SK-N-SH (cell line): ENCODE data around the gene AGAP1. TPM values are rescaled to one million over a fixed set of nuclear protein-coding genes. Genes with fewer than 3 reads are reported as not detected.

Source experiments
- CTCF ChIA-PET: fragments of 300-600, 350-600 bp; formaldehyde crosslinking; extraction: SDS; loops from one replicate; lab custom pipeline; 2021; lab: Yijun Ruan, JAX
- POLR2A ChIA-PET: fragments of 350-600 bp; sonication (Branson Sonifier 250); formaldehyde crosslinking; extraction: SDS; loops from one replicate; lab custom pipeline; 2020; ENCODE audit warnings: antibody characterized with exemption, inconsistent platforms; lab: Yijun Ruan, JAX
- DNase-seq: peaks from one replicate; pipeline ENCODE4 v3.0.0; 2012
- H2AFZ ChIP-seq: fragments of 200-600 bp; sonication (generic); 2 replicates; pipeline ENCODE4 v1.8.1; 2016; ENCODE audit warnings: antibody characterized with exemption, mild to moderate bottlenecking, low read depth
- H3F3A ChIP-seq: fragments of 200-600 bp; sonication (generic); replicated peaks from 2 replicates; pipeline ENCODE3; 2016; ENCODE audit warnings: antibody characterized with exemption, mild to moderate bottlenecking; ENCODE audit not compliant: insufficient read depth
- H3K27ac ChIP-seq, 2 experiments: fragments of 200-500 bp in 1 of 2; fragments of 200-600 bp in 1 of 2; sonication (Bioruptor generic) in 1 of 2; sonication (generic), shearing (Covaris generic) in 1 of 2; 2 replicates each; pipeline versions ENCODE4 v1.5.1 to v1.6.1; 2014 to 2016; ENCODE audit warnings: low read depth in 2 of 2, inconsistent platforms in 1 of 2, low read length in 1 of 2, mild to moderate bottlenecking in 1 of 2, mixed read lengths in 1 of 2
- H3K27me3 ChIP-seq: fragments of 200-600 bp; sonication (generic), shearing (Covaris generic); 2 replicates; pipeline ENCODE4 v1.6.1; 2016; ENCODE audit warnings: mixed run types; ENCODE audit not compliant: insufficient read depth
- H3K36me3 ChIP-seq, 2 experiments: fragments of 200-500 bp in 1 of 2; fragments of 200-600 bp in 1 of 2; sonication (Bioruptor generic) in 1 of 2; sonication (generic) in 1 of 2; replicated peaks in 1 of 2; 2 replicates each; pipeline versions ENCODE3 to v1.5.1; 2014 to 2016; ENCODE audit warnings: low read length in 1 of 2, mild to moderate bottlenecking in 1 of 2; ENCODE audit not compliant: insufficient read depth in 2 of 2, control insufficient read depth in 1 of 2
- H3K4me1 ChIP-seq, 2 experiments: fragments of 200-500 bp in 1 of 2; fragments of 200-600 bp in 1 of 2; sonication (Bioruptor generic) in 1 of 2; sonication (generic), shearing (Covaris generic) in 1 of 2; 2 replicates each; pipeline versions ENCODE4 v1.5.1 to v1.6.1; 2014 to 2016; ENCODE audit warnings: low read depth in 1 of 2, low read length in 1 of 2, mixed run types in 1 of 2; ENCODE audit not compliant: insufficient read depth in 2 of 2, control insufficient read depth in 1 of 2
- H3K4me2 ChIP-seq: fragments of 200-600 bp; sonication (generic), shearing (Covaris generic); 2 replicates; pipeline ENCODE4 v1.6.1; 2017; ENCODE audit warnings: mixed run types
- H3K4me3 ChIP-seq, 2 experiments: fragments of 200-500 bp in 1 of 2; fragments of 200-600 bp in 1 of 2; sonication (Bioruptor generic) in 1 of 2; sonication (generic), shearing (Covaris generic) in 1 of 2; 2 replicates each; pipeline versions ENCODE4 v1.5.1 to v1.8.1; 2014 to 2016; ENCODE audit warnings: low read depth in 2 of 2, inconsistent platforms in 1 of 2, low read length in 1 of 2, mild to moderate bottlenecking in 1 of 2, mixed read lengths in 1 of 2, moderate library complexity in 1 of 2
- H3K79me2 ChIP-seq: fragments of 200-600 bp; sonication (generic); 2 replicates; pipeline ENCODE4 v1.8.1; 2017; ENCODE audit warnings: mild to moderate bottlenecking; ENCODE audit not compliant: insufficient read depth
- H3K9ac ChIP-seq: fragments of 200-600 bp; sonication (generic); 2 replicates; pipeline ENCODE4 v1.6.1; 2017; ENCODE audit warnings: mixed run types
- H3K9me2 ChIP-seq: fragments of 200-600 bp; sonication (generic); 2 replicates; pipeline ENCODE4 v1.6.1; 2017; ENCODE audit warnings: mixed run types
- H3K9me3 ChIP-seq: fragments of 200-600 bp; sonication (generic); 2 replicates; pipeline ENCODE4 v1.6.1; 2017; ENCODE audit warnings: mixed run types, mild to moderate bottlenecking, moderate library complexity
- H4K20me1 ChIP-seq: fragments of 200-600 bp; sonication (generic); 2 replicates; pipeline ENCODE4 v1.6.1; 2017; ENCODE audit warnings: mild to moderate bottlenecking, mixed run types; ENCODE audit not compliant: insufficient read depth
- CHD2 ChIP-seq: fragments of 150-350 bp; IDR thresholded peaks from 2 replicates; pipeline ENCODE4 v1.6.1; 2018; ENCODE audit warnings: low read length; ENCODE audit not compliant: partially characterized antibody
- EP300 ChIP-seq, 2 experiments: IDR thresholded peaks; 2 replicates each; pipeline versions ENCODE4 v1.4.0 to v1.6.1; 2012; ENCODE audit warnings: borderline replicate concordance in 1 of 2, low read depth in 1 of 2, low read length in 1 of 2
- EZH2phosphoT487 ChIP-seq: fragments of 200-600 bp; sonication (generic); IDR thresholded peaks from 2 replicates; pipeline ENCODE4 v1.6.1; 2017; ENCODE audit warnings: low read depth, mixed run types, mild to moderate bottlenecking, antibody characterized with exemption, moderate library complexity, borderline replicate concordance
- FOXJ3 ChIP-seq: sonication (generic); formaldehyde crosslinking; IDR thresholded peaks from 2 replicates; pipeline ENCODE4 v1.5.1; 2020; ENCODE audit warnings: mild to moderate bottlenecking, missing genetic modification reagents
- FOXM1 ChIP-seq: IDR thresholded peaks from 2 replicates; pipeline ENCODE4 v1.4.0; 2012; ENCODE audit warnings: low read depth, mild to moderate bottlenecking
- GATA2 ChIP-seq: sonication (generic); formaldehyde crosslinking; IDR thresholded peaks from 2 replicates; pipeline ENCODE4 v1.5.0; 2020; ENCODE audit warnings: mild to moderate bottlenecking, missing genetic modification reagents
- IRF3 ChIP-seq: fragments of 150-350 bp; IDR thresholded peaks from 2 replicates; pipeline ENCODE4 v1.6.1; 2016; ENCODE audit warnings: mild to moderate bottlenecking, low read depth, low read length
- JUND ChIP-seq: IDR thresholded peaks from 2 replicates; pipeline ENCODE4 v1.4.0; 2012
- MEF2A ChIP-seq: IDR thresholded peaks from 2 replicates; pipeline ENCODE4 v1.4.0; 2012; ENCODE audit warnings: low read depth, borderline replicate concordance
- POLR2AphosphoS5 ChIP-seq: IDR thresholded peaks from 2 replicates; pipeline ENCODE4 v1.6.1; 2012; ENCODE audit warnings: low read depth, low read length
- RAD21 ChIP-seq: IDR thresholded peaks from 2 replicates; pipeline ENCODE4 v1.6.1; 2012; ENCODE audit warnings: mild to moderate bottlenecking, low read length
- RFX5 ChIP-seq: IDR thresholded peaks from 2 replicates; pipeline ENCODE4 v1.6.1; 2012; ENCODE audit warnings: mild to moderate bottlenecking, improper control_type of control experiment, low read length
- SMC3 ChIP-seq: IDR thresholded peaks from 2 replicates; pipeline ENCODE4 v1.6.1; 2012; ENCODE audit warnings: low read depth, low read length, improper control_type of control experiment
- TCF12 ChIP-seq: IDR thresholded peaks from 2 replicates; pipeline ENCODE4 v1.4.0; 2012
- USF2 ChIP-seq: fragments of 150-350 bp; IDR thresholded peaks from 2 replicates; pipeline ENCODE4 v1.6.1; 2017; ENCODE audit warnings: antibody characterized with exemption, low read length, low read depth, borderline replicate concordance
- YY1 ChIP-seq: IDR thresholded peaks from 2 replicates; pipeline ENCODE4 v1.4.0; 2012; ENCODE audit warnings: low read depth, mild to moderate bottlenecking
- ZBTB33 ChIP-seq: IDR thresholded peaks from 2 replicates; pipeline ENCODE4 v1.4.0; 2012; ENCODE audit warnings: low read depth, borderline replicate concordance
- WGBS: methylation state at CpG from one replicate; pipeline ENCODE4 v1.1.6; 2017; ENCODE audit warnings: low lambda C conversion rate; 5-methylcytosine and 5-hydroxymethylcytosine counted together
- polyA plus RNA-seq, 3 experiments: library from polyadenylated mRNA; depleted of rRNA; stranded (reverse); fragments of >200 nt; gene quantifications; 2 replicates each; pipeline ENCODE4 v1.2.3, GENCODE V29; 2012

AGAP1 gene
- polyA plus RNA-seq, 1 of the 3 experiments (the other 2 are of a cell fraction) = 8.8 TPM

- no peaks in the 10 kb centered on the region for H3K4me1 ChIP-seq
- no peak overlapping the region for H2AFZ ChIP-seq
- POLR2A ChIA-PET = no interaction called here
- DNase-seq = no peak
- H3K9me2 ChIP-seq = no peaks in the 10 kb centered on the region
- no peaks in the 10 kb centered on the region for H4K20me1 ChIP-seq
- 96% methylated on average over 6 of the region's 6 CpGs for WGBS
- H3K4me2 ChIP-seq = no peak overlapping the region
- no peak overlapping the region for H3K27ac ChIP-seq
- H3K27me3 ChIP-seq = no peaks in the 10 kb centered on the region
- CTCF ChIA-PET = no interaction called here
- TF ChIP-seq FOXJ3 (CRISPR knock-in tag) = no peak
- no peak for TF ChIP-seq RAD21
- TF ChIP-seq RFX5 = no peak
- no peak for TF ChIP-seq GATA2 (CRISPR knock-in tag)
- TF ChIP-seq JUND = no peak
- TF ChIP-seq FOXM1 = no peak
- TF ChIP-seq POLR2AphosphoS5 = no peak
- no peak for TF ChIP-seq EZH2phosphoT487
- TF ChIP-seq ZBTB33 = no peak
- no peak for TF ChIP-seq TCF12
- no peak for TF ChIP-seq CHD2
- TF ChIP-seq MEF2A = no peak
- no peak for TF ChIP-seq YY1
- no peak for TF ChIP-seq USF2
- no peak for TF ChIP-seq IRF3
- no peak for TF ChIP-seq SMC3
- no peak for TF ChIP-seq EP300 (IDR thresholded peaks at IDR 0.05; ENCODE audit: borderline replicate concordance in 1 of 2, low read depth in 1 of 2, low read length in 1 of 2)
- H3K79me2 ChIP-seq = no peaks in the 10 kb centered on the region
- peaks cover 2 to 4% of the 10 kb centered on the region in 2 experiments for H3K36me3 ChIP-seq
- no peak overlapping the region for H3K4me3 ChIP-seq
- no peaks in the 10 kb centered on the region for H3K9me3 ChIP-seq
- no peaks in the 10 kb centered on the region for H3F3A ChIP-seq
- no peak overlapping the region for H3K9ac ChIP-seq
Measured at GRCh38 chr2:235825946-235826345, 332.1 kb downstream of the AGAP1 start.
